K562 (cell line): ENCODE data around the gene TMEM222. TPM values are rescaled to one million over a fixed set of nuclear protein-coding genes. Genes with fewer than 3 reads are reported as not detected.
A peak's percentile ranks its signal among the peaks of the same experiment; 100 is the strongest.

Experiments
- BMI1 ChIP-seq: fragments of 150-350 bp; IDR thresholded peaks from 2 replicates; pipeline ENCODE4 v1.6.1; 2014; ENCODE audit warnings: low read length
- CCNT2 ChIP-seq: IDR thresholded peaks from 2 replicates; pipeline ENCODE4 v1.6.1; 2011; ENCODE audit warnings: borderline replicate concordance, low read depth, mild to moderate bottlenecking, moderate library complexity, mixed read lengths, low read length; ENCODE audit not compliant: insufficient read length; ENCODE audit errors: extremely low read depth
- GATA2 ChIP-seq: sonication (generic); formaldehyde crosslinking; IDR thresholded peaks from 2 replicates; pipeline ENCODE4 v1.4.0; 2020; ENCODE audit warnings: mild to moderate bottlenecking, missing genetic modification reagents
- RFX1 ChIP-seq: fragments of 450-650 bp; IDR thresholded peaks from 2 replicates; pipeline ENCODE4 v1.6.1; 2016; ENCODE audit warnings: mild to moderate bottlenecking, moderate library complexity
- RUNX1 ChIP-seq: sonication (generic); IDR thresholded peaks from 2 replicates; pipeline ENCODE4 v1.6.1; 2016; ENCODE audit warnings: antibody characterized with exemption, low read depth
- SMAD1 ChIP-seq: fragments of 150-350 bp; IDR thresholded peaks from 2 replicates; pipeline ENCODE4 v1.6.1; 2014; ENCODE audit warnings: low read length, low read depth; ENCODE audit not compliant: partially characterized antibody
- ZNF57 ChIP-seq: fragments of 450-650 bp; formaldehyde crosslinking; IDR thresholded peaks from 2 replicates; pipeline ENCODE4 v1.4.0; 2020; ENCODE audit warnings: mild to moderate bottlenecking, moderate library complexity
- polyA plus RNA-seq, 8 experiments: library from polyadenylated mRNA; depleted of rRNA in 4 of 8; stranded (reverse) in 5 of 8; unstranded in 3 of 8; fragments of >200 nt; fragmentation: Nextera tagmentation in 2 of 8; fragmentation: Illumina TruSeq in 1 of 8; extraction: Ambion mirVana in 2 of 8; extraction: Trizol in 1 of 8; gene quantifications; 2 replicates each; pipeline versions ENCODE4 v1.2.1 to v1.2.3, GENCODE V29; 2011 to 2014; ENCODE audit warnings: inconsistent platforms in 1 of 8, missing spikeins in 1 of 8
- total RNA-seq, 7 experiments: library from RNA; depleted of rRNA in 6 of 7; stranded (reverse); fragments of >200 nt in 6 of 7; fragmentation: Illumina TruSeq in 2 of 7; extraction: Trizol in 2 of 7; gene quantifications; 2 replicates each; pipeline versions ENCODE4 v1.2.1 to v1.2.3, GENCODE V29; 2011 to 2021; ENCODE audit warnings: low replicate concordance in 1 of 7
- TF ChIP-seq, protein P1 (sequence below): fragments of 450-650 bp; IDR thresholded peaks from 2 replicates; pipeline ENCODE4 v1.6.1; 2017; ENCODE audit warnings: antibody characterized with exemption
- TF ChIP-seq, protein P2 (sequence below): fragments of 450-650 bp; IDR thresholded peaks from 2 replicates; pipeline ENCODE4 v1.6.1; 2016; ENCODE audit warnings: borderline replicate concordance
- TF ChIP-seq, protein P3 (sequence below), 2 experiments: fragments of 450-650 bp in 1 of 2; sonication (generic) in 1 of 2; formaldehyde crosslinking in 1 of 2; IDR thresholded peaks; 2 replicates each; pipeline versions ENCODE4 v1.7.1 to v1.9.0; 2016 to 2022; ENCODE audit warnings: inconsistent platforms in 1 of 2, mild to moderate bottlenecking in 1 of 2, missing genetic modification reagents in 1 of 2
- TF ChIP-seq, protein P4 (sequence below), 2 experiments: fragments of 250-450 bp in 1 of 2; fragments of 450-650 bp in 1 of 2; sonication (Bioruptor Pico) in 1 of 2; IDR thresholded peaks; 2 replicates each; pipeline versions ENCODE4 v1.6.1 to v1.8.0; 2016 to 2021; ENCODE audit warnings: mild to moderate bottlenecking in 2 of 2, moderate library complexity in 2 of 2, missing compliant biosample characterization in 1 of 2, missing genetic modification characterization in 1 of 2

TMEM222 gene
- total and polyA plus RNA-seq, 9 of the 15 experiments (the other 6 are each of a cell fraction or from before 2014, with no cell fraction given) = 6.9 to 48.0 (median 32.8) TPM

DNA sequence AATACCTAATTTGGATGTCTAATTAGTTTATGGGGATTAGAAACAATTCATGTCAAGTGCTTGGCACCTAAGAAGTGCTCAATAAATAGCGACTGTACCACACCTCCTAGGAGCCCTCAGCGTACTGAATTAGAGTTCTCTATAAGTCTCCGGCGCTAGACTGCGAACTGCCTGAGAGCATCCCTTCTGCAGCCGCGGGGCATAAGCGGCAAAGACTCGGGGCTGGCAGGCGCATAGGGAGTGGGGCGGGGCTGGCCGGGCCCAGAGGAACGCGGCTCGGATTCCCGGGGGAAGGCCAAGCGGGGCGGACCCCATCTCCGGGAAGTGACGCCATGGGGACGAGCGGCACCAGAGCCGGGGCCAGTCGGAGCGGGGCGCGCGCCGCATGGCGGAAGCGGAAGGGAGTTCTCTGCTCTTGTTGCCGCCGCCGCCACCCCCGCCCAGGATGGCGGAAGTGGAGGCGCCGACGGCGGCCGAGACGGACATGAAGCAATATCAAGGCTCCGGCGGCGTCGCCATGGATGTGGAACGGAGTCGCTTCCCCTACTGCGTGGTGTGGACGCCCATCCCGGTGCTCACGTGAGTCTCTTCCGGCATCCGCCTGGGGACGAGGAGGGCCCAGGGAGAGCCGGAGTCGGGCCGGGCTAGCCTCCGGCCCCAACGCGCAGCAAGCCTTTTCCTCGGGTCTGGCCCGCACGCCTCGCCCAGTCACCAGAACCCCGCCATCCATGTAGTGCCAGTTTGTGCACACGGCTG is at the start of gene TMEM222 (continued):
- TF ChIP-seq, protein P1, sequence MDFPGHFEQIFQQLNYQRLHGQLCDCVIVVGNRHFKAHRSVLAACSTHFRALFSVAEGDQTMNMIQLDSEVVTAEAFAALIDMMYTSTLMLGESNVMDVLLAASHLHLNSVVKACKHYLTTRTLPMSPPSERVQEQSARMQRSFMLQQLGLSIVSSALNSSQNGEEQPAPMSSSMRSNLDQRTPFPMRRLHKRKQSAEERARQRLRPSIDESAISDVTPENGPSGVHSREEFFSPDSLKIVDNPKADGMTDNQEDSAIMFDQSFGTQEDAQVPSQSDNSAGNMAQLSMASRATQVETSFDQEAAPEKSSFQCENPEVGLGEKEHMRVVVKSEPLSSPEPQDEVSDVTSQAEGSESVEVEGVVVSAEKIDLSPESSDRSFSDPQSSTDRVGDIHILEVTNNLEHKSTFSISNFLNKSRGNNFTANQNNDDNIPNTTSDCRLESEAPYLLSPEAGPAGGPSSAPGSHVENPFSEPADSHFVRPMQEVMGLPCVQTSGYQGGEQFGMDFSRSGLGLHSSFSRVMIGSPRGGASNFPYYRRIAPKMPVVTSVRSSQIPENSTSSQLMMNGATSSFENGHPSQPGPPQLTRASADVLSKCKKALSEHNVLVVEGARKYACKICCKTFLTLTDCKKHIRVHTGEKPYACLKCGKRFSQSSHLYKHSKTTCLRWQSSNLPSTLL = no peak
- no peak for TF ChIP-seq BMI1
- TF ChIP-seq RFX1 = peak; percentile 65
- TF ChIP-seq, protein P2, sequence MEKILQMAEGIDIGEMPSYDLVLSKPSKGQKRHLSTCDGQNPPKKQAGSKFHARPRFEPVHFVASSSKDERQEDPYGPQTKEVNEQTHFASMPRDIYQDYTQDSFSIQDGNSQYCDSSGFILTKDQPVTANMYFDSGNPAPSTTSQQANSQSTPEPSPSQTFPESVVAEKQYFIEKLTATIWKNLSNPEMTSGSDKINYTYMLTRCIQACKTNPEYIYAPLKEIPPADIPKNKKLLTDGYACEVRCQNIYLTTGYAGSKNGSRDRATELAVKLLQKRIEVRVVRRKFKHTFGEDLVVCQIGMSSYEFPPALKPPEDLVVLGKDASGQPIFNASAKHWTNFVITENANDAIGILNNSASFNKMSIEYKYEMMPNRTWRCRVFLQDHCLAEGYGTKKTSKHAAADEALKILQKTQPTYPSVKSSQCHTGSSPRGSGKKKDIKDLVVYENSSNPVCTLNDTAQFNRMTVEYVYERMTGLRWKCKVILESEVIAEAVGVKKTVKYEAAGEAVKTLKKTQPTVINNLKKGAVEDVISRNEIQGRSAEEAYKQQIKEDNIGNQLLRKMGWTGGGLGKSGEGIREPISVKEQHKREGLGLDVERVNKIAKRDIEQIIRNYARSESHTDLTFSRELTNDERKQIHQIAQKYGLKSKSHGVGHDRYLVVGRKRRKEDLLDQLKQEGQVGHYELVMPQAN = peak; percentile 95; the same call in 1 of the 2 replicates
- TF ChIP-seq SMAD1 = peak; percentile 38
- TF ChIP-seq, protein P3, sequence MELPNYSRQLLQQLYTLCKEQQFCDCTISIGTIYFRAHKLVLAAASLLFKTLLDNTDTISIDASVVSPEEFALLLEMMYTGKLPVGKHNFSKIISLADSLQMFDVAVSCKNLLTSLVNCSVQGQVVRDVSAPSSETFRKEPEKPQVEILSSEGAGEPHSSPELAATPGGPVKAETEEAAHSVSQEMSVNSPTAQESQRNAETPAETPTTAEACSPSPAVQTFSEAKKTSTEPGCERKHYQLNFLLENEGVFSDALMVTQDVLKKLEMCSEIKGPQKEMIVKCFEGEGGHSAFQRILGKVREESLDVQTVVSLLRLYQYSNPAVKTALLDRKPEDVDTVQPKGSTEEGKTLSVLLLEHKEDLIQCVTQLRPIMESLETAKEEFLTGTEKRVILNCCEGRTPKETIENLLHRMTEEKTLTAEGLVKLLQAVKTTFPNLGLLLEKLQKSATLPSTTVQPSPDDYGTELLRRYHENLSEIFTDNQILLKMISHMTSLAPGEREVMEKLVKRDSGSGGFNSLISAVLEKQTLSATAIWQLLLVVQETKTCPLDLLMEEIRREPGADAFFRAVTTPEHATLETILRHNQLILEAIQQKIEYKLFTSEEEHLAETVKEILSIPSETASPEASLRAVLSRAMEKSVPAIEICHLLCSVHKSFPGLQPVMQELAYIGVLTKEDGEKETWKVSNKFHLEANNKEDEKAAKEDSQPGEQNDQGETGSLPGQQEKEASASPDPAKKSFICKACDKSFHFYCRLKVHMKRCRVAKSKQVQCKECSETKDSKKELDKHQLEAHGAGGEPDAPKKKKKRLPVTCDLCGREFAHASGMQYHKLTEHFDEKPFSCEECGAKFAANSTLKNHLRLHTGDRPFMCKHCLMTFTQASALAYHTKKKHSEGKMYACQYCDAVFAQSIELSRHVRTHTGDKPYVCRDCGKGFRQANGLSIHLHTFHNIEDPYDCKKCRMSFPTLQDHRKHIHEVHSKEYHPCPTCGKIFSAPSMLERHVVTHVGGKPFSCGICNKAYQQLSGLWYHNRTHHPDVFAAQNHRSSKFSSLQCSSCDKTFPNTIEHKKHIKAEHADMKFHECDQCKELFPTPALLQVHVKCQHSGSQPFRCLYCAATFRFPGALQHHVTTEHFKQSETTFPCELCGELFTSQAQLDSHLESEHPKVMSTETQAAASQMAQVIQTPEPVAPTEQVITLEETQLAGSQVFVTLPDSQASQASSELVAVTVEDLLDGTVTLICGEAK (IDR thresholded peaks at IDR 0.05) = peak; percentile 100
- TF ChIP-seq, protein P3 (CRISPR knock-in tag; IDR thresholded peaks at IDR 0.05) = no peak; the same call in 1 of the 2 replicates
- TF ChIP-seq ZNF57 (CRISPR knock-in tag) = no peak
- TF ChIP-seq CCNT2 = peak; percentile 92
- no peak for TF ChIP-seq GATA2
- 0 out of 2 replicates have a peak, but pooled peaks have one; percentile 36 for TF ChIP-seq RUNX1
- TF ChIP-seq, protein P4, sequence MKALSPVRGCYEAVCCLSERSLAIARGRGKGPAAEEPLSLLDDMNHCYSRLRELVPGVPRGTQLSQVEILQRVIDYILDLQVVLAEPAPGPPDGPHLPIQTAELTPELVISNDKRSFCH (CRISPR knock-in tag; IDR thresholded peaks at IDR 0.05) = no peak
- TF ChIP-seq, protein P4 (tag; IDR thresholded peaks at IDR 0.05) = peak; percentile 78
